Endodermal cell (in vitro differentiated cells): ENCODE measurements around the gene CEP104. TPM values are rescaled to one million over a fixed set of nuclear protein-coding genes. Genes with fewer than 3 reads are reported as not detected.

Source experiments
- DNase-seq: peaks from one replicate; pipeline ENCODE4 v3.0.0-alpha.2; 2017
- H3K27ac ChIP-seq: 2 replicates; pipeline ENCODE4 v1.5.1; 2013; ENCODE audit warnings: mild to moderate bottlenecking, low read depth, low read length, moderate library complexity
- H3K27me3 ChIP-seq: 2 replicates; pipeline ENCODE4 v1.6.1; 2013; ENCODE audit warnings: mild to moderate bottlenecking, low read length, moderate library complexity; ENCODE audit not compliant: insufficient read depth, control insufficient read depth, poor library complexity, severe bottlenecking
- H3K36me3 ChIP-seq: 2 replicates; pipeline ENCODE4 v1.7.0; 2013; ENCODE audit warnings: mild to moderate bottlenecking, low read length, moderate library complexity; ENCODE audit not compliant: control insufficient read depth, insufficient read depth
- H3K4me1 ChIP-seq: one replicate; pipeline ENCODE4 v1.7.0; 2013; ENCODE audit warnings: low read length; ENCODE audit not compliant: control insufficient read depth, insufficient read depth
- H3K4me3 ChIP-seq: 2 replicates; pipeline ENCODE4 v1.5.1; 2013; ENCODE audit warnings: mild to moderate bottlenecking, low read length, moderate library complexity
- H3K9ac ChIP-seq: 2 replicates; pipeline ENCODE4 v1.6.1; 2013; ENCODE audit warnings: mild to moderate bottlenecking, low read length, moderate library complexity; ENCODE audit not compliant: poor library complexity, severe bottlenecking; ENCODE audit errors: extremely low read depth
- H3K9me3 ChIP-seq: 2 replicates; pipeline ENCODE4 v1.6.1; 2013; ENCODE audit warnings: mild to moderate bottlenecking, low read length, moderate library complexity; ENCODE audit not compliant: control insufficient read depth
- H3K27ac Mint-ChIP-seq: 2 replicates; pipeline ENCODE4 v1.8.0; 2020; ENCODE audit warnings: mixed read lengths
- H3K27me3 Mint-ChIP-seq: 2 replicates; pipeline ENCODE4 v1.8.0; 2021; ENCODE audit warnings: mild to moderate bottlenecking, mixed read lengths; ENCODE audit not compliant: insufficient read depth
- H3K36me3 Mint-ChIP-seq: 2 replicates; pipeline ENCODE4 v1.8.0; 2020; ENCODE audit warnings: low read depth, mixed read lengths
- H3K4me1 Mint-ChIP-seq: 2 replicates; pipeline ENCODE4 v1.8.0; 2020; ENCODE audit warnings: mixed read lengths
- H3K4me3 Mint-ChIP-seq: 2 replicates; pipeline ENCODE4 v1.8.0; 2020; ENCODE audit warnings: mild to moderate bottlenecking, moderate library complexity, mixed read lengths
- H3K9me3 Mint-ChIP-seq: 2 replicates; pipeline ENCODE4 v1.8.0; 2020; ENCODE audit warnings: mild to moderate bottlenecking, mixed read lengths
- WGBS, 2 experiments: methylation state at CpG; one replicate each; pipeline versions ENCODE4 v1.1.5 to v1.1.7; 2013; ENCODE audit warnings: missing lambda C conversion rate in 2 of 2, mixed read lengths in 1 of 2; ENCODE audit not compliant: insufficient coverage in 1 of 2, insufficient read length in 1 of 2; 5-methylcytosine and 5-hydroxymethylcytosine counted together
- total RNA-seq, 2 donors: library from RNA; stranded (reverse); fragmentation: NEBNext Ultra II Directional in 1 of 2; extraction: Animal tissue kit (Norgen Biotek cat#: 25700) in 1 of 2; gene quantifications; 2 replicates in 1 of 2; 3 replicates in 1 of 2; pipeline ENCODE4 v1.2.1, GENCODE V29; 2021
- TF ChIP-seq, protein P1 (sequence below): fragments of 200-600 bp; sonication (generic); conservative IDR thresholded peaks from 2 replicates; pipeline ENCODE4 v1.5.0; 2021; ENCODE audit warnings: antibody characterized with exemption, mild to moderate bottlenecking

The CEP104 gene
- total RNA-seq, 2 donors from 2014 or later = 34.2 to 47.5 TPM

- H3K4me3 ChIP-seq = no peak overlapping the region
- peaks cover 44% of the 10 kb centered on the region for H3K36me3 Mint-ChIP-seq
- H3K9me3 ChIP-seq = no peaks in the 10 kb centered on the region
- no peak for DNase-seq
- H3K9ac ChIP-seq = no peak overlapping the region
- H3K27me3 Mint-ChIP-seq = no peaks in the 10 kb centered on the region
- no peaks in the 10 kb centered on the region for H3K9me3 Mint-ChIP-seq
- 89 to 95% methylated on average over 8 to 17 of the region's 17 CpGs for WGBS, 2 experiments
- peaks cover 13% of the 10 kb centered on the region for H3K36me3 ChIP-seq
- H3K27ac Mint-ChIP-seq = no peak overlapping the region
- H3K4me1 Mint-ChIP-seq = no peaks in the 10 kb centered on the region
- no peaks in the 10 kb centered on the region for H3K27me3 ChIP-seq
- H3K27ac ChIP-seq = no peak overlapping the region
- no peaks in the 10 kb centered on the region for H3K4me1 ChIP-seq
- TF ChIP-seq, protein P1, sequence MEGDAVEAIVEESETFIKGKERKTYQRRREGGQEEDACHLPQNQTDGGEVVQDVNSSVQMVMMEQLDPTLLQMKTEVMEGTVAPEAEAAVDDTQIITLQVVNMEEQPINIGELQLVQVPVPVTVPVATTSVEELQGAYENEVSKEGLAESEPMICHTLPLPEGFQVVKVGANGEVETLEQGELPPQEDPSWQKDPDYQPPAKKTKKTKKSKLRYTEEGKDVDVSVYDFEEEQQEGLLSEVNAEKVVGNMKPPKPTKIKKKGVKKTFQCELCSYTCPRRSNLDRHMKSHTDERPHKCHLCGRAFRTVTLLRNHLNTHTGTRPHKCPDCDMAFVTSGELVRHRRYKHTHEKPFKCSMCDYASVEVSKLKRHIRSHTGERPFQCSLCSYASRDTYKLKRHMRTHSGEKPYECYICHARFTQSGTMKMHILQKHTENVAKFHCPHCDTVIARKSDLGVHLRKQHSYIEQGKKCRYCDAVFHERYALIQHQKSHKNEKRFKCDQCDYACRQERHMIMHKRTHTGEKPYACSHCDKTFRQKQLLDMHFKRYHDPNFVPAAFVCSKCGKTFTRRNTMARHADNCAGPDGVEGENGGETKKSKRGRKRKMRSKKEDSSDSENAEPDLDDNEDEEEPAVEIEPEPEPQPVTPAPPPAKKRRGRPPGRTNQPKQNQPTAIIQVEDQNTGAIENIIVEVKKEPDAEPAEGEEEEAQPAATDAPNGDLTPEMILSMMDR = no peak
- H3K4me3 Mint-ChIP-seq = no peak overlapping the region
Observed at GRCh38 chr1:3817138-3817740, 39.8 kb downstream of the CEP104 start.

DNA sequence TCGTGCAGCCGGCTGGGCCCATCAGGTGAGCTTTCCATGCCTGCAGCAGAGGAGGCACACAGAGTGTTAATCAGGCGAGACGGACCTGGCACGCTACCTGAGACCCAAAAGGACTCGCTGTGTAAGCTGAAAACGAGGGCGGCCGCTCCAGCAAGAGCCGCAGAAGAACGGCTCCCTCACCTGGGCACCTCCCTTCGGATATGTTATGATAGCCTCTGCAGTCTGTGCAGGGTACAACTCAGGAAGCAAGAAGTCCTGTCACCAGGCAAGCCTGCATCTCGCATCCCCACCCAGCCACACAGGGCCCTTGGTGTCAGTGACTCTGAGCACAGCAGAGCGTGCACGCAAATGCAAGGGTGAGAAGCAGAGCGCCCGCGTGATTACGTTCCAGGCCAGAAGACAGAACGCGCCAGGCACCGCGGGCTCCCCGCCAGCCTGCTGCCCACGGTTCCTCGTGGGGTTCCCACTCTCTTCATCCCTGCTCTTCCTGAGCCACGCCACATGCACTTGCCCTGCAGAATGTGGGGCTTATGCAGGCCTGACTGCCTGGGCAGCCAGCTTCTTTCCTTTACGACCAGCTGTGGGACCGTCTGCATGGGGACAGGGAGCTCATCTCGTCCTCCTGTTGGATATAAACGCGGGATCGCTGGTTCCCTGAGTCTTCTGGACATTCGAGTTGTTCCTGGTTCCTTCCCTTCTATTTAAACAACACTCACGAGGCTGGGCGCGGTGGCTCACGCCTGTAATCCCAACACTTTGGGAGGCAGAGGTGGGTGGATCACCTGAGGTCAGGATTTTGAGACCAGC is 40.5 kb downstream of the CEP104 start:
- Mint-ChIP-seq H3K4me1 (no peaks in the 10 kb centered on the region), H3K4me3 (no peak overlapping the region), H3K9me3 (peaks cover under 1% of the 10 kb centered on the region), H3K36me3 (peaks cover 37% of the 10 kb centered on the region), H3K27me3 (no peaks in the 10 kb centered on the region), H3K27ac (no peak overlapping the region)
- 94% methylated on average over 31 to 38 of the region's 38 CpGs for WGBS, 2 experiments
- TF ChIP-seq, protein P1 = no peak
- Histone ChIP-seq H3K4me3 (no peak overlapping the region), H3K36me3 (peaks cover 6% of the 10 kb centered on the region), H3K4me1 (no peaks in the 10 kb centered on the region), H3K9me3 (no peaks in the 10 kb centered on the region), H3K9ac (no peak overlapping the region), H3K27me3 (no peaks in the 10 kb centered on the region), H3K27ac (no peak overlapping the region)
- no peak for DNase-seq

GRCh38 chr1:3814771-3815561 is 42.0 kb downstream of the CEP104 start:
- no peak overlapping the region for H3K27ac Mint-ChIP-seq
- Histone ChIP-seq H3K36me3 (peaks cover 5% of the 10 kb centered on the region), H3K27me3 (no peaks in the 10 kb centered on the region), H3K9me3 (no peaks in the 10 kb centered on the region), H3K9ac (no peak overlapping the region), H3K27ac (no peak overlapping the region), H3K4me1 (no peaks in the 10 kb centered on the region), H3K4me3 (no peak overlapping the region)
- DNase-seq = no peak
- WGBS, 2 experiments = 94 to 95% methylated on average over 34 to 42 of the region's 42 CpGs
- no peaks in the 10 kb centered on the region for H3K27me3 Mint-ChIP-seq
- H3K4me3 Mint-ChIP-seq = no peak overlapping the region
- no peaks in the 10 kb centered on the region for H3K4me1 Mint-ChIP-seq
- H3K36me3 Mint-ChIP-seq = peaks cover 26% of the 10 kb centered on the region
- peaks cover 8% of the 10 kb centered on the region for H3K9me3 Mint-ChIP-seq
- TF ChIP-seq, protein P1 = no peak
